Endothelial cell of umbilical vein (primary cell): ENCODE measurements around the gene IAPP. TPM values are rescaled to one million over a fixed set of nuclear protein-coding genes. Genes with fewer than 3 reads are reported as not detected.

ENCODE experiments used
- BruUV-seq: library from RNA; stranded (reverse); fragments of 400-500 nt; replicated peaks from 2 replicates; lab custom pipeline; 2021; lab: Mats Ljungman, UMichigan
- CTCF ChIA-PET: fragments of 300-600, 350-600 bp; sonication (Branson Sonifier 250); formaldehyde crosslinking; loops from one replicate; lab custom pipeline; 2021; ENCODE audit warnings: antibody characterized with exemption, inconsistent platforms; lab: Charles Lee
- POLR2A ChIA-PET: fragments of 300-600, 350-600 bp; sonication (Branson Sonifier 250); formaldehyde crosslinking; loops from one replicate; lab custom pipeline; 2021; ENCODE audit warnings: antibody characterized with exemption, inconsistent platforms; lab: Charles Lee
- DNase-seq: peaks from one replicate; pipeline ENCODE4 v3.0.0-alpha.2; 2011; ENCODE audit warnings: low read depth, low spot score
- FAIRE-seq: peaks from 2 replicates; lab custom pipeline; 2011; peaks lifted over from hg19 to GRCh38; lab: Jason Lieb, UNC
- H2AFZ ChIP-seq: 2 replicates; pipeline ENCODE4 v1.6.0; 2012; ENCODE audit warnings: low read depth, low read length, control low read depth, inconsistent platforms
- H3K27ac ChIP-seq: 2 replicates; pipeline ENCODE4 v1.5.1; 2011; ENCODE audit warnings: low read depth, mild to moderate bottlenecking, control low read depth, low read length, moderate library complexity; ENCODE audit not compliant: insufficient read depth
- H3K27me3 ChIP-seq, 2 experiments: 2 replicates each; pipeline versions ENCODE4 v1.6.0 to v1.6.1; 2011; ENCODE audit warnings: low read length in 2 of 2, mixed read lengths in 1 of 2; ENCODE audit not compliant: control insufficient read depth in 2 of 2, insufficient read depth in 2 of 2
- H3K36me3 ChIP-seq, 2 experiments: 2 replicates in 1 of 2; 3 replicates in 1 of 2; pipeline ENCODE4 v1.5.1; 2011; ENCODE audit warnings: low read length in 2 of 2, mild to moderate bottlenecking in 1 of 2, moderate library complexity in 1 of 2; ENCODE audit not compliant: control insufficient read depth in 2 of 2, insufficient read depth in 2 of 2; ENCODE audit errors: extremely low read depth in 1 of 2
- H3K4me1 ChIP-seq: 3 replicates; pipeline ENCODE4 v1.5.1; 2011; ENCODE audit warnings: mild to moderate bottlenecking, low read length; ENCODE audit not compliant: control insufficient read depth, insufficient read depth; ENCODE audit errors: extremely low read depth
- H3K4me2 ChIP-seq: 2 replicates; pipeline ENCODE4 v1.6.1; 2011; ENCODE audit warnings: low read length, control low read depth, mixed read lengths; ENCODE audit not compliant: insufficient read depth
- H3K4me3 ChIP-seq, 3 experiments: fragments of 200-600 bp in 1 of 3; sonication (generic), shearing (Covaris generic) in 1 of 3; replicated peaks in 1 of 3; 2 replicates each; pipeline ENCODE4 v1.5.1; 2011 to 2016; ENCODE audit warnings: control low read depth in 3 of 3, low read length in 3 of 3, mild to moderate bottlenecking in 2 of 3, inconsistent platforms in 1 of 3, low read depth in 1 of 3, moderate library complexity in 1 of 3; ENCODE audit not compliant: insufficient read depth in 1 of 3
- H3K79me2 ChIP-seq: 2 replicates; pipeline ENCODE4 v1.6.0; 2012; ENCODE audit warnings: low read length, inconsistent platforms; ENCODE audit not compliant: control insufficient read depth, insufficient read depth
- H3K9ac ChIP-seq: replicated peaks from 2 replicates; pipeline ENCODE3; 2011; ENCODE audit warnings: low read length, control low read depth; ENCODE audit not compliant: insufficient read depth; ENCODE audit errors: extremely low read depth
- H3K9me1 ChIP-seq: replicated peaks from 3 replicates; pipeline ENCODE4 v1.6.0; 2011; ENCODE audit warnings: mild to moderate bottlenecking, low read length; ENCODE audit not compliant: control insufficient read depth, insufficient read depth; ENCODE audit errors: extremely low read depth
- H3K9me3 ChIP-seq: replicated peaks from 2 replicates; pipeline ENCODE4 v1.5.1; 2012; ENCODE audit warnings: low read length, inconsistent platforms; ENCODE audit not compliant: control insufficient read depth, insufficient read depth
- H4K20me1 ChIP-seq: replicated peaks from 2 replicates; pipeline ENCODE3; 2011; ENCODE audit warnings: mild to moderate bottlenecking, low read length; ENCODE audit not compliant: control insufficient read depth, insufficient read depth; ENCODE audit errors: extremely low read depth
- EZH2 ChIP-seq: IDR thresholded peaks from 2 replicates; pipeline ENCODE4 v1.6.1; 2012; ENCODE audit warnings: borderline replicate concordance, low read depth, mild to moderate bottlenecking, moderate library complexity, low read length, inconsistent platforms; ENCODE audit not compliant: severe bottlenecking
- FOS ChIP-seq: IDR thresholded peaks from 2 replicates; pipeline ENCODE4 v1.6.1; 2011; ENCODE audit warnings: mild to moderate bottlenecking, low read length, moderate library complexity, borderline replicate concordance; ENCODE audit not compliant: insufficient read depth
- GATA2 ChIP-seq: IDR thresholded peaks from 2 replicates; pipeline ENCODE4 v1.7.0; 2011; ENCODE audit warnings: low read depth, mild to moderate bottlenecking, moderate library complexity, mixed read lengths, low read length; ENCODE audit not compliant: insufficient read length, insufficient read depth
- JUN ChIP-seq: IDR thresholded peaks from 2 replicates; pipeline ENCODE4 v1.6.1; 2011; ENCODE audit warnings: borderline replicate concordance, low read depth; ENCODE audit not compliant: insufficient read length, insufficient read depth
- MYC ChIP-seq: IDR thresholded peaks from one replicate; pipeline ENCODE4 v1.6.1; 2011; ENCODE audit warnings: mild to moderate bottlenecking, low read depth, low read length
- POLR2A ChIP-seq: IDR thresholded peaks from 2 replicates; pipeline ENCODE4 v1.6.1; 2012; ENCODE audit warnings: low read depth, mild to moderate bottlenecking, control low read depth, low read length
- POLR2AphosphoS5 ChIP-seq: IDR thresholded peaks from 2 replicates; pipeline ENCODE4 v1.6.1; 2012; ENCODE audit warnings: low read depth, mild to moderate bottlenecking, control low read depth, low read length, moderate library complexity; ENCODE audit not compliant: insufficient read depth
- dilution Hi-C: fragments of 300-500 bp; cut with MboI; formaldehyde crosslinking; loops from one replicate; pipeline ENCODE4 v1.15.0; 2019; ENCODE audit warnings: low sequenced_read_pairs; ENCODE audit not compliant: extremely low pct_ligation_motif_present
- intact Hi-C: fragments of 100-400 bp; cut with micrococcal nuclease; formaldehyde crosslinking; loops from one replicate; pipeline ENCODE4 v1.10.0; 2022
- polyA plus RNA-seq, 4 experiments: library from polyadenylated mRNA; depleted of rRNA in 3 of 4; stranded (reverse) in 3 of 4; unstranded in 1 of 4; fragments of >200 nt; gene quantifications; 2 replicates each; pipeline versions ENCODE4 v1.2.1 to v1.2.3, GENCODE V29; 2011 to 2012; ENCODE audit warnings: missing spikeins in 1 of 4
- total RNA-seq: library from RNA; stranded (reverse); gene quantifications from 2 replicates; pipeline ENCODE4 v1.2.3, GENCODE V29; 2021
- TF ChIP-seq, protein P1 (sequence below), 2 donors: IDR thresholded peaks; 1 replicate in 1 of 2; 2 replicates in 1 of 2; pipeline ENCODE4 v1.5.1; 2011; ENCODE audit warnings: low read length in 2 of 2, mild to moderate bottlenecking in 2 of 2, moderate library complexity in 2 of 2, control low read depth in 1 of 2, inconsistent platforms in 1 of 2, low read depth in 1 of 2; ENCODE audit not compliant: insufficient read depth in 1 of 2; ENCODE audit errors: extremely low read depth in 1 of 2
- TF ChIP-seq, protein P2 (sequence below): IDR thresholded peaks from 2 replicates; pipeline ENCODE4 v1.6.1; 2011; ENCODE audit not compliant: insufficient read depth, insufficient read length

The IAPP gene
- total and polyA plus RNA-seq, 2 donors (not counting 3 experiments of a cell fraction or from before 2014, with no cell fraction given) = not detected

DNA sequence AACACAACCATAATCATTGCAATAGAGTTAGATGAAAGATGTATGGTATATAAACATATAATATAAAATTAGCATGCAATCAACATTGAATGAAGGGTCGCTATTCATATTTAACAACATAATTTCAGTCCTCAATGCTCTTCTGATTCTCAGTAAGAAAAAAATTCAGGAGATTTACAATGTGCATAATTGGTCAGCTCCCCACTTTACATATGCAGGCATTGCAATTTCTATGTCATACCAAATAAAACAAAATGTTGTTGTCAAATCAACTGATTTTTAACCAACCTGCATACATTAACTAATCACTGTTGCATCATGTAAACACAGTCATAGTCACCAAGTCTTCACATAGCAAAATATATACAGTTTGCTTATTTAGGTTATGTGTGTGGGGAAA, 32.8 kb upstream of the IAPP start:
- Histone ChIP-seq H3K36me3 (no peaks in the 10 kb centered on the region), H4K20me1 (no peaks in the 10 kb centered on the region), H3K4me2 (no peak overlapping the region), H2AFZ (no peak overlapping the region), H3K9me1 (no peaks in the 10 kb centered on the region), H3K27ac (no peak overlapping the region), H3K79me2 (no peaks in the 10 kb centered on the region), H3K9ac (no peak overlapping the region), H3K4me3 (no peak overlapping the region), H3K4me1 (no peaks in the 10 kb centered on the region), H3K27me3 (no peaks in the 10 kb centered on the region), H3K9me3 (no peaks in the 10 kb centered on the region)
- no TSS peak for BruUV-seq
- TF ChIP-seq, protein P1, sequence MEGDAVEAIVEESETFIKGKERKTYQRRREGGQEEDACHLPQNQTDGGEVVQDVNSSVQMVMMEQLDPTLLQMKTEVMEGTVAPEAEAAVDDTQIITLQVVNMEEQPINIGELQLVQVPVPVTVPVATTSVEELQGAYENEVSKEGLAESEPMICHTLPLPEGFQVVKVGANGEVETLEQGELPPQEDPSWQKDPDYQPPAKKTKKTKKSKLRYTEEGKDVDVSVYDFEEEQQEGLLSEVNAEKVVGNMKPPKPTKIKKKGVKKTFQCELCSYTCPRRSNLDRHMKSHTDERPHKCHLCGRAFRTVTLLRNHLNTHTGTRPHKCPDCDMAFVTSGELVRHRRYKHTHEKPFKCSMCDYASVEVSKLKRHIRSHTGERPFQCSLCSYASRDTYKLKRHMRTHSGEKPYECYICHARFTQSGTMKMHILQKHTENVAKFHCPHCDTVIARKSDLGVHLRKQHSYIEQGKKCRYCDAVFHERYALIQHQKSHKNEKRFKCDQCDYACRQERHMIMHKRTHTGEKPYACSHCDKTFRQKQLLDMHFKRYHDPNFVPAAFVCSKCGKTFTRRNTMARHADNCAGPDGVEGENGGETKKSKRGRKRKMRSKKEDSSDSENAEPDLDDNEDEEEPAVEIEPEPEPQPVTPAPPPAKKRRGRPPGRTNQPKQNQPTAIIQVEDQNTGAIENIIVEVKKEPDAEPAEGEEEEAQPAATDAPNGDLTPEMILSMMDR (IDR thresholded peaks at IDR 0.05; ENCODE audit: extremely low read depth in 1 of 2, insufficient read depth in 1 of 2, low read depth in 1 of 2, low read length in 2 of 2) = no peak
- TF ChIP-seq POLR2AphosphoS5 = no peak
- no peak for TF ChIP-seq FOS
- no peak for TF ChIP-seq MYC
- TF ChIP-seq GATA2 = no peak
- no peak for DNase-seq
- CTCF ChIA-PET = no interaction called here
- no peak for FAIRE-seq
- dilution Hi-C loops = no loop called here
- POLR2A ChIA-PET = no interaction called here
- intact Hi-C loops = no loop called here

DNA sequence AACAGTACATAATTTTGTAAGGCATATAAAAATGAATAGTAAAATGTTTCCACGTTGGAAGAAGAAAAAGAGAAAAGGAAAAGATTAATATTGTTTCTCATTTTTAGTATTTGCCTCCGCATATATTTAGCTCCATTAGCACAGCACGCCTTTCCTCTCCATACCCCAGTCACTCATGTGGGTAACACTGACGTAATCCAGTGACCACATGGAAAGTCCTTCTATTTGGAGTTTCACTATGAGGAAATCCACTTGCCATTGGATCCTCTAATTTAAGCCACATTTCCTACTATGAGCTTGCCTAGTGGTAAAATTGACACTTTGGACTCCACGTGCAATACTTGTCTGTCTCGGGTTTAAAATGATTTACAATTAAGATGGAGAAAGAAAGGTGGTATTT, 32.3 kb upstream of the IAPP start:
- POLR2A ChIA-PET = no interaction called here
- H3K36me3 ChIP-seq = no peaks in the 10 kb centered on the region
- TF ChIP-seq EZH2 (no peak), JUN (no peak), POLR2A (no peak), MYC (no peak), POLR2AphosphoS5 (no peak), FOS (no peak), GATA2 (no peak)
- TF ChIP-seq, protein P2, sequence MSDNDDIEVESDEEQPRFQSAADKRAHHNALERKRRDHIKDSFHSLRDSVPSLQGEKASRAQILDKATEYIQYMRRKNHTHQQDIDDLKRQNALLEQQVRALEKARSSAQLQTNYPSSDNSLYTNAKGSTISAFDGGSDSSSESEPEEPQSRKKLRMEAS = no peak
- TF ChIP-seq, protein P1 (IDR thresholded peaks at IDR 0.05; ENCODE audit: extremely low read depth in 1 of 2, insufficient read depth in 1 of 2, low read depth in 1 of 2, low read length in 2 of 2) = no peak
- CTCF ChIA-PET = no interaction called here
- intact Hi-C loops = no loop called here
- DNase-seq (no peak), FAIRE-seq (no peak)
- no peak overlapping the region for H3K27ac ChIP-seq
- H3K4me2 ChIP-seq = no peak overlapping the region
- H3K4me3 ChIP-seq = no peak overlapping the region
- H3K4me1 ChIP-seq = no peaks in the 10 kb centered on the region
- H3K79me2 ChIP-seq = no peaks in the 10 kb centered on the region
- H3K9ac ChIP-seq = no peak overlapping the region
- no peaks in the 10 kb centered on the region for H3K9me3 ChIP-seq
- dilution Hi-C loops = no loop called here
- H2AFZ ChIP-seq = no peak overlapping the region
- H3K9me1 ChIP-seq = no peaks in the 10 kb centered on the region
- no peaks in the 10 kb centered on the region for H4K20me1 ChIP-seq
- BruUV-seq = no TSS peak
- H3K27me3 ChIP-seq = no peaks in the 10 kb centered on the region
